A549 (cell line): ENCODE results near the gene CALML4. TPM values are rescaled to one million over a fixed set of nuclear protein-coding genes. Genes with fewer than 3 reads are reported as not detected.
A peak's percentile ranks its signal among the peaks of the same experiment; 100 is the strongest.

ENCODE experiments used
- ATAC-seq, 2 experiments: fragments of 200-7000 bp in 1 of 2; fragments of >200 bp in 1 of 2; cut with Nextera tagmentation in 1 of 2; cut with Tn5 transposase in 1 of 2; 3 replicates each; pipeline versions ENCODE4 v1.8.0 to v1.9.1; 2018 to 2020; ENCODE audit warnings: mild to moderate bottlenecking in 1 of 2, moderate library complexity in 1 of 2
- CTCF ChIA-PET: fragments of 300-600 bp; sonication (Branson Sonifier 250); formaldehyde crosslinking; extraction: SDS; loops from one replicate; lab custom pipeline; 2021; ENCODE audit warnings: antibody characterized with exemption, inconsistent platforms; lab: Yijun Ruan, JAX
- POLR2A ChIA-PET: fragments of 350-600 bp; formaldehyde crosslinking; extraction: SDS; loops from one replicate; lab custom pipeline; 2021; ENCODE audit warnings: antibody characterized with exemption, inconsistent platforms; lab: Yijun Ruan, JAX
- DNase-seq, 2 experiments: peaks; one replicate each; pipeline versions ENCODE4 v3.0.0 to v3.0.0-alpha.2; 2011 to 2016; ENCODE audit warnings: low read depth in 1 of 2, low spot score in 1 of 2
- FAIRE-seq: peaks from 2 replicates; lab custom pipeline; 2011; peaks lifted over from hg19 to GRCh38; lab: Jason Lieb, UNC
- H3K27ac ChIP-seq, 2 experiments: fragments of >200 bp; sonication (Bioruptor Twin); formaldehyde crosslinking; 3 replicates each; pipeline ENCODE4 v1.5.1; 2016 to 2017
- H3K4me1 ChIP-seq: fragments of >200 bp; sonication (Bioruptor Twin); formaldehyde crosslinking; 3 replicates; pipeline ENCODE4 v1.6.1; 2016
- H3K4me2 ChIP-seq: fragments of >200 bp; sonication (Bioruptor Twin); formaldehyde crosslinking; 3 replicates; pipeline ENCODE4 v1.6.1; 2016
- H3K4me3 ChIP-seq: fragments of >200 bp; sonication (Bioruptor Twin); formaldehyde crosslinking; 3 replicates; pipeline ENCODE4 v1.5.1; 2016
- H3K9me3 ChIP-seq: fragments of >200 bp; sonication (Bioruptor Twin); formaldehyde crosslinking; 3 replicates; pipeline ENCODE4 v1.6.1; 2016
- BHLHE40 ChIP-seq: IDR thresholded peaks from 2 replicates; pipeline ENCODE4 v1.6.1; 2012; ENCODE audit warnings: low read depth, low read length, inconsistent platforms
- CEBPB ChIP-seq, 2 experiments: fragments of >200 bp in 1 of 2; sonication (Bioruptor Twin) in 1 of 2; formaldehyde crosslinking in 1 of 2; IDR thresholded peaks; 2 replicates each; pipeline ENCODE4 v1.6.1; 2012 to 2016
- EHMT2 ChIP-seq: fragments of 200-600 bp; sonication (generic); IDR thresholded peaks from 2 replicates; pipeline ENCODE4 v1.6.1; 2016; ENCODE audit warnings: antibody characterized with exemption, low read depth, mild to moderate bottlenecking, moderate library complexity
- ESRRA ChIP-seq: fragments of 150-350 bp; IDR thresholded peaks from 2 replicates; pipeline ENCODE4 v1.6.1; 2014; ENCODE audit warnings: mild to moderate bottlenecking, low read length, borderline replicate concordance
- HEYL ChIP-seq: fragments of 250-450 bp; sonication (Bioruptor Pico); IDR thresholded peaks from 2 replicates; pipeline ENCODE4 v1.8.0; 2021; ENCODE audit warnings: mild to moderate bottlenecking, moderate library complexity
- JUNB ChIP-seq: fragments of >200 bp; sonication (Bioruptor Twin); formaldehyde crosslinking; IDR thresholded peaks from 2 replicates; pipeline ENCODE4 v1.6.1; 2016
- MAFK ChIP-seq: fragments of 450-650 bp; IDR thresholded peaks from 2 replicates; pipeline ENCODE4 v1.6.1; 2014; ENCODE audit not compliant: partially characterized antibody
- NPAS2 ChIP-seq: fragments of 250-450 bp; sonication (Bioruptor Pico); IDR thresholded peaks from 2 replicates; pipeline ENCODE4 v1.8.0; 2022; ENCODE audit warnings: mild to moderate bottlenecking, moderate library complexity, borderline replicate concordance
- SMC3 ChIP-seq: fragments of >200 bp; sonication (Bioruptor Twin); formaldehyde crosslinking; IDR thresholded peaks from 3 replicates; pipeline ENCODE4 v1.6.1; 2018; ENCODE audit warnings: inconsistent platforms
- ZFP36 ChIP-seq: fragments of 450-650 bp; IDR thresholded peaks from 2 replicates; pipeline ENCODE4 v1.6.1; 2014; ENCODE audit warnings: borderline replicate concordance; ENCODE audit not compliant: partially characterized antibody
- WGBS: methylation state at CpG from one replicate; pipeline ENCODE4 v1.1.6; 2017; ENCODE audit errors: missing lambda C conversion rate; 5-methylcytosine and 5-hydroxymethylcytosine counted together
- polyA plus RNA-seq, 4 experiments: library from polyadenylated mRNA; depleted of rRNA in 3 of 4; stranded (reverse); fragments of >200 nt; fragmentation: RNase III in 1 of 4; extraction: RNeasy Plus Mini Kit Qiagen cat#74134 plus additional on column Dnase treatment in 1 of 4; gene quantifications; 2 replicates in 3 of 4; 3 replicates in 1 of 4; pipeline ENCODE4 v1.2.3, GENCODE V29; 2011 to 2017
- TF ChIP-seq, protein P1 (sequence below): IDR thresholded peaks from 2 replicates; pipeline ENCODE4 v1.6.1; 2012
- TF ChIP-seq, protein P2 (sequence below): fragments of 450-650 bp; IDR thresholded peaks from 2 replicates; pipeline ENCODE4 v1.6.1; 2014; ENCODE audit warnings: antibody characterized with exemption
- TF ChIP-seq, protein P3 (sequence below): fragments of 200-600 bp; sonication (generic); IDR thresholded peaks from 2 replicates; pipeline ENCODE4 v1.6.1; 2016; ENCODE audit warnings: antibody characterized with exemption, mild to moderate bottlenecking, moderate library complexity

The CALML4 gene
- polyA plus RNA-seq, 2 of the 4 experiments (the other 2 are of a cell fraction): 12.1 to 18.2 TPM

DNA sequence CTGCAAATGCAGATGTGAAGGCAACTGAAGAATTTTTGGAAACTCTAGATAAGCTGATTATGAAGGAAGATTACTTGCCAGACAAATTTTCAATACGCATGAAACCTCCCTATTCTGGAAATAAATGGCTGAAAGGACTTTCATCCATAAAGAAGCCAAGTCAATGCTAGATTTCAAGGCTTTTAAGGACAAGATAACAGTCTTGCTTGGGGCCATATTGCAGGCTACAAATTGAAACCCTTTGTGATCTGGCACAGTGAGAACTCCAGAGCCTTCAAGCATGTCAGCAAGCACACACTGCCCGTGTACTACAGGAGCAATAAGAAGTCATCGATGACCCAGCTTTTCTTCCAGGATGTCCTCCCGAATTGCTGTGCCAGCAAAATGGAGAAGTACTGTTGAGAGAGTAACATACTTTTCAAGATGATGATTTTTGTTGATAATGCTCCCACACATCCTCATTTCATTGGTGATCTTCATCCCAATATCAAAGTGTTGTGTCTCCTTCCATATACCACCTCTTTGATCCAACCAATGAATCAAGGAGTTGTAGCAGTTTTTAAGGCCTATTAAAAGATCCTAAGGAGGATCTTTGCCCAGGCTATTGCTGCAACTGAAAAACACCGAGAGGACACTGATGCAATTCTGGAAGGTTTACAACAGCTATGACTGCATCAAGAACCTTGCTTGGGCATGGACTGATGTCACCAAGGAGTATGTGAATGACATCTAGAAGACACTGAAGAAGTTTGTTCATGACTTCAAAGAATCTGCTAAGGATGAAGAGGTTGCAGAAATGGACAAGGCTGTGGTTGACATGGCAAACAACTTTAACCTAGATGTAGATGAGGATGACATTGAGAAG, 20.3 kb downstream of the CALML4 start:
- no peak overlapping the region for H3K4me3 ChIP-seq
- H3K4me2 ChIP-seq: no peak overlapping the region
- WGBS: 87% methylated on average over 5 of the region's 5 CpGs
- no peak for DNase-seq
- no peak for ATAC-seq
- peak; percentile 85 for TF ChIP-seq MAFK
- TF ChIP-seq NPAS2 (CRISPR knock-in tag): no peak
- no peaks in the 10 kb centered on the region for H3K9me3 ChIP-seq
- peak; percentile 18 for FAIRE-seq
- no peak overlapping the region for H3K27ac ChIP-seq
- ChIA-PET CTCF (interaction anchor here (0.7 to 2.2 kb wide), 6 partner anchors 10 to 322 kb away, joined by 3 to 6 read pairs (median 4); no protein-coding TSS in a partner anchor), POLR2A (interaction anchor here (0.6 kb wide), 1 partner anchor 10 kb away, joined by 3 read pairs; no protein-coding TSS in a partner anchor)
- H3K4me1 ChIP-seq: no peaks in the 10 kb centered on the region

DNA sequence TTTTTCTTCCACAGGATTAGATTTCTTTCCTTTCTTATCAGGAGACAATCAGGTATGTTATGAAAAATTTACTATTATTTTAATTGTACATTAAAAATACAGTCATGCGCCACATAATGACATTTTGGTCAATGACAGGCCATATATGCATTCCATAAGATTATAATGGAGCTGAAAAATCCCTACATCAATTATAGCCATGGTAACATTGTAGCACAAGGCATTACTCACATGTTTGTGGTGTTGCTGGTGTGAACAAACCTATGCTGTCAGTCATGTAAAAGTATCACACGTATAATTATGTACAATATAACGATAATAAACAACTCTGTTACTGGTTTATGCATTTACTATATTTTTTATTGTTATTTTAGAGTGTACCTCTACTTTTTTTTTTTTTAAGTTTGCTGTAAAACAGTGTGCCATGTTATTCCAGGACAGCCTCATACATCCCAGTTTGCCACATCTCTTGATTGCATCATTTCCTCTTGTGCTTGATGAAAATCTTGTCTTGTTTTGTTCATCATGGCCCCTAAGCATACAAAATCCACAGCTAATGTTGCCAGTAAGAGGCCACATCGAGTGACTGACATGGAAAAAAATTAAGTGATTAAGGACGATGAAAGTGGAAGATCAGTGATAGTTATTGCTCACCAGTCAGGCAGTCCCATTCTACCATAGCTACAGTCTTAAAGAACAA, 21.4 kb downstream of the CALML4 start:
- ChIA-PET CTCF (interaction anchor here (0.7 to 2.2 kb wide), 3 partner anchors 11 to 45 kb away, joined by 3 to 5 read pairs (median 3); no protein-coding TSS in a partner anchor), POLR2A (no interaction called here)
- no peak for FAIRE-seq
- TF ChIP-seq ZFP36 (no peak), BHLHE40 (no peak), ESRRA (no peak), HEYL (CRISPR knock-in tag) (no peak), EHMT2 (no peak)
- TF ChIP-seq, protein P1, sequence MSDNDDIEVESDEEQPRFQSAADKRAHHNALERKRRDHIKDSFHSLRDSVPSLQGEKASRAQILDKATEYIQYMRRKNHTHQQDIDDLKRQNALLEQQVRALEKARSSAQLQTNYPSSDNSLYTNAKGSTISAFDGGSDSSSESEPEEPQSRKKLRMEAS: no peak
- WGBS: 87% methylated on average over 5 of the region's 5 CpGs
- no peak overlapping the region for H3K27ac ChIP-seq
- H3K4me3 ChIP-seq: no peak overlapping the region
- H3K9me3 ChIP-seq: no peaks in the 10 kb centered on the region
- no peak for ATAC-seq
- no peak overlapping the region for H3K4me2 ChIP-seq
- no peak for DNase-seq
- no peaks in the 10 kb centered on the region for H3K4me1 ChIP-seq

DNA sequence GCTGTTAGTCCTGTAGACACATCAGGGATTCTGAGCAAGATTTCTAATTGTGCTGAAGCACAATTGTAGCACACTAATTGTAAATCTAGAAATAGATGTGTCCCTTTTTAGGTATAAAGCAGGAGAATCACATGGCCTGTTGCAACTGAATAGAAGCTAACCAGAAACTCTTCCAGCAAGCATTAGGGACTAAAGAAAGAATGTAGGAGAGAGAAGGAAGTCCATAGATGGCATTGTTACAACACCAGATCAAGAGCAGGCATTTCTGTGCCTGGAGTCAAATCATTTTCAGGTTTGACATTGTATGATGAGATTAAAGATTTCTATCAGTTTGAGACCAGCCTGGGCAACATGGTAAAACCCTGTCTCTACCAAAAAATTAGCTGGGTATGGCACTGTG, 27.4 kb downstream of the CALML4 start:
- DNase-seq (no peak), FAIRE-seq (no peak), ATAC-seq (no peak)
- Histone ChIP-seq H3K4me2 (no peak overlapping the region), H3K27ac (no peak overlapping the region), H3K4me1 (no peaks in the 10 kb centered on the region), H3K4me3 (no peak overlapping the region), H3K9me3 (no peaks in the 10 kb centered on the region)
- TF ChIP-seq CEBPB (IDR thresholded peaks at IDR 0.05) (no peak), SMC3 (no peak)
- TF ChIP-seq, protein P2, sequence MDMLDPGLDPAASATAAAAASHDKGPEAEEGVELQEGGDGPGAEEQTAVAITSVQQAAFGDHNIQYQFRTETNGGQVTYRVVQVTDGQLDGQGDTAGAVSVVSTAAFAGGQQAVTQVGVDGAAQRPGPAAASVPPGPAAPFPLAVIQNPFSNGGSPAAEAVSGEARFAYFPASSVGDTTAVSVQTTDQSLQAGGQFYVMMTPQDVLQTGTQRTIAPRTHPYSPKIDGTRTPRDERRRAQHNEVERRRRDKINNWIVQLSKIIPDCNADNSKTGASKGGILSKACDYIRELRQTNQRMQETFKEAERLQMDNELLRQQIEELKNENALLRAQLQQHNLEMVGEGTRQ: no peak
- POLR2A ChIA-PET: no interaction called here
- CTCF ChIA-PET: interaction anchor here (1.0 kb wide), 1 partner anchor 17 kb away, joined by 3 read pairs; no protein-coding TSS in a partner anchor

DNA sequence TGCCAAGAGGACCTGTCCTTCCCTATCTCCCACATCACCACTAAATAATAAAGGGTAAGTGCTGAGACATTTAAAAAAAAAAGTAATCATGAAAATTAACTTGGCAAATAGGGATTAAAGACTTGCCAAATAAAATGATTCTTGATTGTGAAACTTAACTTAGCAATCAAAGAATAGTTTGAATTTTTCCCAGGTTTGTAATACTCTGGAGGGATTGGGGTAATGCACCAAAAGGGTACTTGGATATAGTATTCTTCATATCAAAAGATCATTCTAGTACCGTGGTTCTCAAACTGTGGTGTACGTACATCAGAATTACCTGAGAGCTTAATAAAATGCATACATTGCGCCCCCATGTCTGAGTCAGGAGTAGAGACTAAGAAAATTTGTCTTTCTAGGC, 28.5 kb downstream of the CALML4 start:
- no peaks in the 10 kb centered on the region for H3K4me1 ChIP-seq
- H3K9me3 ChIP-seq: no peaks in the 10 kb centered on the region
- DNase-seq: no peak
- no peak overlapping the region for H3K27ac ChIP-seq
- H3K4me3 ChIP-seq: no peak overlapping the region
- ChIA-PET CTCF (interaction anchor here (0.6 to 3.0 kb wide), 3 partner anchors 20 to 24 kb away, joined by 3 to 8 read pairs (median 4); no protein-coding TSS in a partner anchor), POLR2A (no interaction called here)
- ATAC-seq: no peak
- no peak for FAIRE-seq
- TF ChIP-seq, protein P3, sequence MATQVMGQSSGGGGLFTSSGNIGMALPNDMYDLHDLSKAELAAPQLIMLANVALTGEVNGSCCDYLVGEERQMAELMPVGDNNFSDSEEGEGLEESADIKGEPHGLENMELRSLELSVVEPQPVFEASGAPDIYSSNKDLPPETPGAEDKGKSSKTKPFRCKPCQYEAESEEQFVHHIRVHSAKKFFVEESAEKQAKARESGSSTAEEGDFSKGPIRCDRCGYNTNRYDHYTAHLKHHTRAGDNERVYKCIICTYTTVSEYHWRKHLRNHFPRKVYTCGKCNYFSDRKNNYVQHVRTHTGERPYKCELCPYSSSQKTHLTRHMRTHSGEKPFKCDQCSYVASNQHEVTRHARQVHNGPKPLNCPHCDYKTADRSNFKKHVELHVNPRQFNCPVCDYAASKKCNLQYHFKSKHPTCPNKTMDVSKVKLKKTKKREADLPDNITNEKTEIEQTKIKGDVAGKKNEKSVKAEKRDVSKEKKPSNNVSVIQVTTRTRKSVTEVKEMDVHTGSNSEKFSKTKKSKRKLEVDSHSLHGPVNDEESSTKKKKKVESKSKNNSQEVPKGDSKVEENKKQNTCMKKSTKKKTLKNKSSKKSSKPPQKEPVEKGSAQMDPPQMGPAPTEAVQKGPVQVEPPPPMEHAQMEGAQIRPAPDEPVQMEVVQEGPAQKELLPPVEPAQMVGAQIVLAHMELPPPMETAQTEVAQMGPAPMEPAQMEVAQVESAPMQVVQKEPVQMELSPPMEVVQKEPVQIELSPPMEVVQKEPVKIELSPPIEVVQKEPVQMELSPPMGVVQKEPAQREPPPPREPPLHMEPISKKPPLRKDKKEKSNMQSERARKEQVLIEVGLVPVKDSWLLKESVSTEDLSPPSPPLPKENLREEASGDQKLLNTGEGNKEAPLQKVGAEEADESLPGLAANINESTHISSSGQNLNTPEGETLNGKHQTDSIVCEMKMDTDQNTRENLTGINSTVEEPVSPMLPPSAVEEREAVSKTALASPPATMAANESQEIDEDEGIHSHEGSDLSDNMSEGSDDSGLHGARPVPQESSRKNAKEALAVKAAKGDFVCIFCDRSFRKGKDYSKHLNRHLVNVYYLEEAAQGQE: no peak
- TF ChIP-seq JUNB: no peak
- WGBS: 93% methylated on average over 3 of the region's 3 CpGs
- no peak overlapping the region for H3K4me2 ChIP-seq
